ENCODE measurements around the gene TAP2. TPM values are rescaled to one million over a fixed set of nuclear protein-coding genes. Genes with fewer than 3 reads are reported as not detected.

Gene TAP2
- total RNA-seq, 1 donor from 2014 or later: 22.8 TPM

GRCh38 chr6:32853541-32854375, 15.2 kb upstream of the TAP2 start, which contains the start of the genes PSMB9 and TAP1:
Gene PSMB9 (plus strand): TSS chr6:32854192. CDS start chr6:32854230, 38 bp downstream.
Gene TAP1 (minus strand): TSS chr6:32853704. CDS start chr6:32853636, 68 bp downstream.
- peak; percentile 96 for DNase-seq

GRCh38 chr6:32852844-32853540, 14.5 kb upstream of the TAP2 start:
- peak; percentile 57 for DNase-seq

GRCh38 chr6:32852018-32852843, 13.7 kb upstream of the TAP2 start:
- DNase-seq: peak; percentile 31

DNA sequence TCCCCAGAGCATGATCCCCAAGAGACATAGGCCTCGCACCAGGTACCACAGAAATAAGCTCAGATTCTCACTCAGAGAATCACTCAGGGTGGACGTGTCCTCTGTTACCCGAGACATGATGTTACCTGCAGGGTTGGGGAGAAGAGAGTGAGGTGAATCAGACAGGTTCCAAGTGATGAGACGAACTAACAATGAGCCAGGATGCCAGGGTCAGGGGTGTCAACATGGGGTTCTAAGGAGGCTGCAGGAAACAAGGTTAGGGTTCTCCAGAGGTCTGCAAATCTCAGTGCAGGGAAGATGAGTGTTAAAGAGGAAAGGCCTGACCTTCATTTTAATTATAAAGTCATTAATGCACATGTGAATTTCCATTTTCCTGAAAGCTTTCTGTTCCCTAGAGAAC, 12.5 kb upstream of the TAP2 start:
- DNase-seq: no peak

DNA sequence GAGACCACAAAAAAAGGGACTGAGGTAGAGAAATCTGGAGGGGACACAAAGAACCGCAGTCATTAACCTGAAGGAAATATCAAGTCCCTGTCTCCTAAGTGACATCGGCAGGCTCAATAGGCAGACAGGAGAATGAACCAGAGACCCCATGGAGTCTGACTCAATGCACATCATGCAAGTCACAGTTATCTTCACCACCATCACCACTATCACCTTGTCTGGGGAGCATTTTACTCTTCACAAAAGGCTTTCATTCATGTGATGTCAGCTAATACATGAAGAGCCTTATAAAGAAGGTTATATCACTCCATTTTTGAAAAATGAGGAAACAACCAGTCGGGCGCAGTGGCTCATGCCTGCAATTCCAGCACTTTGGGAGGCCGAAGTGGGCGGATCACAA, 10.6 kb upstream of the TAP2 start:
- DNase-seq: no peak

- DNase-seq: no peak
Observed at GRCh38 chr6:32847795-32848194, 9.3 kb upstream of the TAP2 start.

DNA sequence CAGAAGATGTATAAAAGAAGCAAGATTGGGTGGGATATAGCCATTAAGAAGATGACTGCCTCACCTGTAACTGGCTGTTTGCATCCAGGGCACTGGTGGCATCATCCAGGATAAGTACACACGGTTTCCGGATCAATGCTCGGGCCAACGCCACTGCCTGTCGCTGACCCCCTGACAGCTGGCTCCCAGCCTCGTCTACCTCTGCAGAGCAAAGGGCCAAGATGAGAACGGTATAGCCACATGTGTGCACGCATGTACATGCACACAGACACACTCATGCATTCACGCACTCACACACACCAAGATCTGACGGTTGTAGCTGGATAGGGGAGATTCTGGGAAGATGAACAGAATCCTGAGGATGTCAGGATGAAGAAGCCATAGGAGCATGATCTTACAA, 8.5 kb upstream of the TAP2 start:
- DNase-seq: no peak

GRCh38 chr6:32845384-32845884, 6.9 kb upstream of the TAP2 start:
- no peak for DNase-seq

GRCh38 chr6:32844839-32845383, 6.4 kb upstream of the TAP2 start:
- DNase-seq: no peak

GRCh38 chr6:32843979-32844838, 5.7 kb upstream of the TAP2 start, which contains the start of gene PSMB8:
Gene PSMB8 (minus strand): TSS chr6:32844047. CDS start chr6:32843996, 51 bp downstream.
- peak; percentile 97 for DNase-seq

DNA sequence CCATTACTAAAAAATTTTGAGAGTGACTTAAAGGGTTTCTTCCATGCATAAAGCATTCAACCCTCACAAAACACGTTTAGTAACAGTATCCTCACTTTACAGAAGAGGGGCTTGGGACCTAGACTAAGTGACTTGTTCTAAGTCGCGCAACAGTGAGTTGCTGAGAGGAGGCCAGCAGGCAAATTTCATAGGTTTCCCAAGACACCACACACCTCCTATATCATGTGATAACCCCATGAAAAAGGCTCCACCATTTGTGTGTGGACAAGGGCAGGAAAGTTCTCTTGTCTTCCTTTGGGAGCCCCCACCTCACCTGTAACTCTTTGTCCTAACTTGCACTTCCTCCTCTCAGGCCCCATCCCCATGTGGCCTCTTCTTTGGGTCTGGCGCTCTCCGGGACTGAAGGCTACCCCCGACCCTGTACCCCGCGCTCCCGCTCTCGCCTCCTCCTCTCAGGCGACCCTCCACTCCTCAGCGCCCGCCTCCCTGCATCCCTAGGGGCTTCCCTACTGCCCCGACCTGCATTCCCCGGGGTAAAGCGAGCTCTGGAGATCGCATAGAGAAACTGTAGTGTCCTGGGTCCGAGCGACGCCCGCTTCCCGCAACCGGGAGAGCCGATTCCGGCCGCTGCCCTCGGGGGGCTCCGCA, 4.9 kb upstream of the TAP2 start:
- DNase-seq: peak; percentile 16

DNA sequence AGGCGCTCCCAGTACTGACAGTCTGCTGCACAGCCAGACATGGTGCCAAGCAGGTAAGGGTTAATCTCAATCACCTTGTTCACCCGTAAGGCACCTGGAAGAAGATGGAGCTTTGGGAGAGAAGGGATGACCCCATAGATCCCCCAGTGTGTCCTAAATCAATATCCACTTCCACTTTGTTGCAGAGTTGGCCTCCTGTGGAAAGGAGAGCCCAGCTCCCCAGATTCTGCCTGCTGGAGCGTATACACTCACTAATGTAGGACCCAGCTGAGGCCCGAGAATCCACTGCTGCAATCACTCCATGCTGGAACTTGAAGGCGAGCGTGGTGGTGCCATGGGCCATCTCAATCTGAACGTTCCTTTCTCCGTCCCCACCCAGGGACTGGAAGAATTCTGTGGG, 4.2 kb upstream of the TAP2 start:
- DNase-seq: no peak

GRCh38 chr6:32842021-32842650, 3.6 kb upstream of the TAP2 start:
- no peak for DNase-seq

DNA sequence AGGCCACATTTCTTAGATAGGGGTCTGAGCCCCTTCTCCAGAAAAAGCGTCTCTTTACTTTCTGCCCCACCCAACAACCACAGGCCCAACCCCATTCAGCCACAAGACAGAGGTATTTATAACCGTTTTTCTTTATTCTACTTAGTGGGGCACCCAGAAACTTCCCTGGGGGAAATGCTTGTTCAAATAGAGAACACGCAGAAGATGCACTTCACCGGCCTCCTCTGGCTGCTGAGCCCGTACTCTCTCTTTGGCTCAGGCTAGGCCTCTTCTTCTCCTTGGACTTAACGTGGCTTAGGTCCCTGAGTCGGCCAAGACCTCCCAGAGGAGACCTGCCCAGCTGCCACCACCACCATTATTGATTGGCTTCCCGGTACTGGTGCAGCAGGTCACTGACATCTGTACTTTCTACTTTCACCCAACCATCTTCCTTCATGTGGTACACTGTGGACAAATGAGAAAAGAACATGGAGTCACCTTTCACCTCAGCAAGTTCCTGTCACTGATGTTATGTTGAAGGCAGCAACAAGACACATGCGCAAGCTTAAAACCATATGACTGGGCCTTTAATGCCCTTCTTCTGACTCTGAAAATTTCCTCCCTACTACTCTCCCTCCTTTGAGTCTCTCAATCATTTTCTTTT, 2.2 kb upstream of the TAP2 start:
- DNase-seq: no peak

DNA sequence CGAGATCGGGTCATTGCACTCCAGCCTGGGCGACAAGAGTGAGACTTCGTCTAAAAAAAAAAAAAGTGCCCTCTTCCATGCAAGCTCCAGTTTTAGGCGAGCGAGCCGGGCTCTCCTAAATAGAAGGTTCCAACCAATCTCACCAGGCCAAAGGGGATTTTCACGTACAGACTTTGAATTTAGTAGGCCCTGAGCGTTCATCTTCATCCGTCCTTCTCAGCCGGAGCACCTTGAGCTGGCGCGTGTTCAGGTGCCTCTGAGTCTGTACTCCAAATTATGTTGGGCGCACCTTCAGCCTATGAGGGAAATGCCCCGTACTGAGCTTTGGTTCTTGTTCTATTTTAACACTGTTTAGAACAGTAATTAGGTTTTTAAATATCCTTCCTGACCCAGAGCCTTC, 817 bp upstream of the TAP2 start:
- no peak for DNase-seq

GRCh38 chr6:32837651-32838113, 857 bp downstream of the TAP2 start:
- DNase-seq: peak; percentile 17

DNA sequence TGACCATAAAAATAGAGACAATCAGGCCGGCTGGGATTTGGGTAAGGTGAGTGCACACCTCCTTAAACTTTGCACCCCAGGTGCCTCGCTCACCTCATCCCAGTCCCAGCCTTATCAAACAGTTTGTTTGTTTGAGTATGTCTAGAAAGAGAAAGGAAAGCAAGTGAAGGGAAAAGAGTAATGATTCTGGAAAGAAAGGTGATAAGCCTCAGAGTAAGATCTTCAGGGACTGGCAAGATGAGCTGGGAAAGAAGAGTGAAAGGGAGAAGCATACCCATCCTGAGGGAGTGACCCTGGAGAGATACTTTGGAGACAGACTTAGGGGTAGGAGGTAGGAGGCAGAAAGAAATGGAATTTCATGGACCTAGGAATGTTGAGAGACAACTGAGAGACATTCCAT, 1.7 kb downstream of the TAP2 start:
- no peak for DNase-seq

- no peak for DNase-seq
Observed at GRCh38 chr6:32835167-32835893, 3.2 kb downstream of the TAP2 start.

DNA sequence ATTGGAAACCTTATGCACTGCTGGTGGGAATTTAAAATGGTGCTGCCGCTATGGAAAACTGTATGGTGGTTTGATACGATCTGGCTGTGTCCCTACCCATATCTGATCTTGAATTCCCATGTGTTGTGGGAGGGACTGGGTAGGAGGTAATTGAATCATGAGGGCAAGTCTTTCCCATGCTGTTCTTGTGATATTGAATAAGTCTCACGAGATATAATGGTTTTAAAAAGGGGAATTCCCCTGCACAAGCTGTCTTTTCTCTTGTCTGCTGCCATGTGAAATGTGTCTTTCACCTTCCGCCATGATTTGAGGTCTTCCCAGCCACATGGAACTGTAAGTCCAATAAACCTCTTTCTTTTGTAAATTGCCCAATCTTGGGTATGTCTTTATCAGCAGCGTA, 4.9 kb downstream of the TAP2 start:
- DNase-seq: no peak

Data from dermis blood vessel endothelial cell (primary cell).